ENCODE results near the gene ANKRD53. TPM values are rescaled to one million over a fixed set of nuclear protein-coding genes. Genes with fewer than 3 reads are reported as not detected.
"Not testable (repeated sequence)": the region's sequence is repeated elsewhere in the genome, so short reads cannot be mapped to it uniquely, and the experiment has no call there.

The ANKRD53 gene
- total and polyA plus RNA-seq, 5 donors, result 0.71 to 3.1 (median 1.1) TPM

DNA sequence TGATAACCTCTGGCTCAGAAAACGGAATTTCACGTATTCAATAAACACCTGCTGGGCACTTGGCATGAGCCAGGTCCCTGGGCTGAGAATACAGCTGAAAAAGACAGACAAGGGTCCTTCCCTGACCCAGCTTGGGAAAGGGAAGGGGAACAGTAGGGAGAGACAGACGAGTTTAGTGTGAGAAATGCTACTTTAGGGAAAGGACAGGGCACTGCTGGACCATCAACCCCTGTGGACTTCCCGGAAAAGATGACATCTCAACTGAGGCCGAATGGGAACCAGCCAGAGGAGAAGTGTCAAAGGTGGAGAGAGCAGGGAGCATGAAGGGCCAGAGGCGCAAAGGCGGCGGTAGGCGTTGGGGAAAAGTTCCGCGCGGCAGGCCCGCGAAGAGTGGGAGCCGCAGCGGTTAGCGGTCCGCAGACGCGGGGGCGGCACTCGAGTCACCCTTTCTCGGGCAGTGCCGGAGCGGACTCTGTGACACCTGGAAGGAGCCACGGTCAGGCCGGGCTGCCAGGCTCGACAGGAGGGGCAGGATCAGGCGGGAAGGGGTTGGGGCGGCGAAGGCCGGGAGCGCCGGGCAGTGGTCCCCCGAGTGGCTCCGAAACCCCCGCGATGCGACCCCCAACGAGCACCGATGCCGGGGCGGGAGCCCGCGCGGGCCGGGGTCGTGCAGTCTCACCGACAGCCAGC lies 15.7 kb downstream of the ANKRD53 start:
- intact Hi-C loops (cut with DNase I), result no loop called here
- peaks cover 9% of the 10 kb centered on the region for H3K4me1 ChIP-seq (ENCODE audit: control insufficient read depth, insufficient read depth, low read length)
- DNase-seq, result peak in 1 of 3 donors; percentile 32
- WGBS, result under 1% methylated on average over 49 of the region's 49 CpGs
- H3K4me3 ChIP-seq (ENCODE audit: low read length), result peak overlapping the region; percentile 86
- peak; percentile 25 to 30 for ATAC-seq
- H3K9me3 ChIP-seq (ENCODE audit: control insufficient read depth, low read length), result no peaks in the 10 kb centered on the region
- no peaks in the 10 kb centered on the region for H3K27me3 ChIP-seq (ENCODE audit: control insufficient read depth, insufficient read depth)
- peak overlapping the region; percentile 56 for H3K27ac ChIP-seq (ENCODE audit: low read length)

DNA sequence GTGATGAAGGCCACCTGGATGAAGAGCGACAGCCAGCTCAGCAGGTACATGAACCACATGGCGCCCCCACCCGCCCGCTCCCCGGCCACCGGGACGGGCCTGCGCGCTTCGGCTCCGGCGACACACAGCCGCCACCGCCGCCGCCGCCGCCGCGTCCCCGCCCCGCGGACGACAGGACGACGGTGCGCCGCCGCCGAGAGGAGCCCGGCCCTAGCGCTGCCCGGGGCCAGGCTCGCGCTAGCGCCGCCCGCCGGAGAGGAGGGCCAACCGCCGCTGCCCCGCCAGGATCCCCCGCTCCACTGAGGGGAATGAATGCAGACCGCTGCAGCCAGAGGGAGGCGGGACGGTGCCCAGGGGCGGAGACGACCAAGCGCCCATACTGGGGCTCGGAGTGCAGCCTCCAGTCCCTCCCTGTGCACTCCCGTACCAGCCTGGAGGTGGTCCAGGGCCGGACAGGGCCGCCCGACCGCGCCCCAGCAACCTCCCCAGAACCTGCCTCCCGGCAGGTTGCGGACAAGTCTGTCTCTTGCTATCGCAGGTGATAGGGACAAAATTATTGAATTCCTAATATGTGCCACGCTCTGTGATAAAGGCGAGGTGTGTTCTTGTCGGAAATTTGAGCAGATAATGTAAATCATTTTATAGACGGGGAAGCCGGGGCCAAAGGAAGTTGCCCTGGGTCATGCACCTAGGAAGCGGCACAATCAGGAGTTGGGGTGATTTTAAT lies 16.4 kb downstream of the ANKRD53 start, which contains the start of gene TEX261:
Gene TEX261 (minus strand): TSS at position 175 of the 727 bp plus-strand sequence. CDS start 116 bp downstream, at position 59.
- ATAC-seq (peak; percentile 98 to 99), DNase-seq (peak; percentile 91 to 97 (median 96))
- H3K27me3 ChIP-seq (ENCODE audit: control insufficient read depth, insufficient read depth), result no peaks in the 10 kb centered on the region
- intact Hi-C loops (cut with DNase I), result no loop called here
- no peaks in the 10 kb centered on the region for H3K9me3 ChIP-seq (ENCODE audit: control insufficient read depth, low read length)
- WGBS, result under 1% methylated on average over 65 of the region's 65 CpGs
- peak within 1 kb of the TSS; percentile 86 for H3K4me3 ChIP-seq (ENCODE audit: low read length)
- peak within 1 kb of the TSS; percentile 56 for H3K27ac ChIP-seq (ENCODE audit: low read length)
- H3K4me1 ChIP-seq (ENCODE audit: control insufficient read depth, insufficient read depth, low read length), result peaks cover 9% of the 10 kb centered on the region

DNA sequence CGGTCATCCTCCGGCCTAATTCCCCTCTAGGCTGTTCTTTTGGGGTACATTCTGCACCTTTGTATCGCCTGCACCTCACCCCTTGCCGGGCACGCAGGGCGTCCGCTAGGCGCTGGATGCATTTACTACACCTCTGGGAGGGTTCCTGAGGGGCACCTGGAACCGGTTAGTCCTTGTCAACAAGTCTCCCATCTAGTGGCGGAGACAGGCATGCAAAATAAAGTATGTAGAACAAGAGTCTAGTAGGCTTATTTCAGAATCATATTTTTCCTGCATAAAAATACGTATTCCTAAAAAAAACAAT lies 16.9 kb downstream of the ANKRD53 start:
- WGBS, result 2% methylated on average over 11 of the region's 11 CpGs
- H3K4me3 ChIP-seq (ENCODE audit: low read length), result peak overlapping the region; percentile 86
- no peak for DNase-seq
- H3K27me3 ChIP-seq (ENCODE audit: control insufficient read depth, insufficient read depth), result no peaks in the 10 kb centered on the region
- H3K9me3 ChIP-seq (ENCODE audit: control insufficient read depth, low read length), result no peaks in the 10 kb centered on the region
- intact Hi-C loops (cut with DNase I), result no loop called here
- peaks cover 9% of the 10 kb centered on the region for H3K4me1 ChIP-seq (ENCODE audit: control insufficient read depth, insufficient read depth, low read length)
- peak; percentile 17 to 27 for ATAC-seq
- H3K27ac ChIP-seq (ENCODE audit: low read length), result no peak overlapping the region

- H3K4me1 ChIP-seq (ENCODE audit: control insufficient read depth, insufficient read depth, low read length); H3K27ac ChIP-seq (ENCODE audit: low read length); H3K9me3 ChIP-seq (ENCODE audit: control insufficient read depth, low read length); DNase-seq; H3K4me3 ChIP-seq (ENCODE audit: low read length); H3K27me3 ChIP-seq (ENCODE audit: control insufficient read depth, insufficient read depth); intact Hi-C loops (cut with DNase I); ATAC-seq: not testable (repeated sequence)
- 83% methylated on average over 4 of the region's 4 CpGs for WGBS
Measured at GRCh38 chr2:70998885-70999284, 20.5 kb downstream of the ANKRD53 start.

- intact Hi-C loops (cut with DNase I), result no loop called here
- H3K4me3 ChIP-seq (ENCODE audit: low read length), result no peak overlapping the region
- no peaks in the 10 kb centered on the region for H3K4me1 ChIP-seq (ENCODE audit: control insufficient read depth, insufficient read depth, low read length)
- H3K27ac ChIP-seq (ENCODE audit: low read length), result no peak overlapping the region
- ATAC-seq (no peak), DNase-seq (no peak)
- no peaks in the 10 kb centered on the region for H3K9me3 ChIP-seq (ENCODE audit: control insufficient read depth, low read length)
- H3K27me3 ChIP-seq (ENCODE audit: control insufficient read depth, insufficient read depth), result no peaks in the 10 kb centered on the region
- 58% methylated on average over 2 of the region's 2 CpGs for WGBS
Measured at GRCh38 chr2:70999362-70999761, 20.9 kb downstream of the ANKRD53 start.

GRCh38 chr2:70999931-71000330 lies 21.5 kb downstream of the ANKRD53 start:
- H3K4me3 ChIP-seq (ENCODE audit: low read length); intact Hi-C loops (cut with DNase I): not testable (repeated sequence)
- WGBS, result 95% methylated on average over 10 of the region's 10 CpGs

DNA sequence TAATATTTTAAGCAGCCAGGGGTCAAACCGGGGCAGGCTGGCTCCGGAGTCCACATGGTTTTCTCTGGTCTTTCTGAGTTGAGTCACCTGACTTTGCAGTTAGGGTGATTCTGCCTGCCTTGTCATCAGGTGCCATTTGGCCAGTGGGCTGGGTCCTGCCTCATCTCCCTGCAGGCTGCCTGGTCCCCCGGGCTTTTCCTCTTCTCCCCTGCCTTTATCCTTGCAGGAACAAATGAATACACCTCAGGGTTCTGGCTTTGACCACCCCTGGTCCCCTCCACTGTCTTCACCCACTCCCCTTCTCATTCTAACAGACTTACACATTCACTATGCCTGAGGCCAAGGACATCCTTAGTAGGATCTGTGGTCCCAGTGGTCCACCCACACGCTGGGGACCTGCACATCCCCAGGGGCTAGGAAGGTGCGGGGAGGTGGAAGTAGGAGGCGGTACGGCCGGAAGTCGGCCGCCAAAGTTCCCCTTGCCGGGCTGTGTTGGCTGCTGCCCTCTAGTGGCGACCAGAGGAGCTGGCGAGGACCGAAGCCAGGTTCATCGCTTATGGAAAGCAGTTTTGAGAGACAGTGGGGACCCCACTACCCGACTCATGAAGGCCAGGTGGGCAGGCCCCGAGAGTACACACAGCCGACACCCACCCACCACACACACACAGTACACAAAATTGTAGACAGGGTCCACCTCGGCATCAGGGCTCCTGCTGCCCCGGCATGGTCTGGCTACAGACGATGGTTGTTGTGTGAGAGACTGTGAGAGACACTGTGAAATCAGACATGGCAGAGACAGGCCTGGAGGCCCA lies 22.6 kb downstream of the ANKRD53 start:
- intact Hi-C loops (cut with DNase I), result no loop called here
- no peaks in the 10 kb centered on the region for H3K4me1 ChIP-seq (ENCODE audit: control insufficient read depth, insufficient read depth, low read length)
- 24% methylated on average over 21 of the region's 21 CpGs for WGBS
- no peaks in the 10 kb centered on the region for H3K9me3 ChIP-seq (ENCODE audit: control insufficient read depth, low read length)
- H3K4me3 ChIP-seq (ENCODE audit: low read length), result no peak overlapping the region
- ATAC-seq (peak; percentile 71 to 75), DNase-seq (peak; percentile 75 to 89 (median 89))
- H3K27me3 ChIP-seq (ENCODE audit: control insufficient read depth, insufficient read depth), result no peaks in the 10 kb centered on the region
- no peak overlapping the region for H3K27ac ChIP-seq (ENCODE audit: low read length)

More at GRCh38 chr2:70999931-71000330, 21.5 kb downstream of the ANKRD53 start:
- ATAC-seq; H3K4me1 ChIP-seq (ENCODE audit: control insufficient read depth, insufficient read depth, low read length); H3K9me3 ChIP-seq (ENCODE audit: control insufficient read depth, low read length); H3K27ac ChIP-seq (ENCODE audit: low read length); H3K27me3 ChIP-seq (ENCODE audit: control insufficient read depth, insufficient read depth); DNase-seq: not testable (repeated sequence)

DNA sequence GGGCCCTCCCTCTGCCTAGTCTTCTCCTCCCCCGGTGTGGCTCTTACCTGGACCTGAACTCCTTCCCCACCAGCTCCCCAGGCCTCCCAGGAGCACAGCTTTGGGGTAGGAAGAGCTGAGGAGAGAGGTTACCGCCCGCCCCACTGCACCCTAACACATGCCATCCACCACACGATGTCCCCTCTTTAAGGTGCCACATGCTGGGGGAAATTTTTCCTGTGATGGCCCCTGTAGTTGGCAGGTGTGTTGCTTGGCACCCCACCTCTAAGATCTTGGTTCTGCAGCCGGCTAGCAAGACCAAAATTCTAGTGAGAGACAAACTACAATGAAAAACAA lies 23.1 kb downstream of the ANKRD53 start:
- Histone ChIP-seq H3K27ac (ENCODE audit: low read length) (no peak overlapping the region), H3K27me3 (ENCODE audit: control insufficient read depth, insufficient read depth) (no peaks in the 10 kb centered on the region), H3K4me1 (ENCODE audit: control insufficient read depth, insufficient read depth, low read length) (no peaks in the 10 kb centered on the region), H3K9me3 (ENCODE audit: control insufficient read depth, low read length) (no peaks in the 10 kb centered on the region), H3K4me3 (ENCODE audit: low read length) (no peak overlapping the region)
- intact Hi-C loops (cut with DNase I), result no loop called here
- WGBS, result 81% methylated on average over 5 of the region's 5 CpGs
- DNase-seq (no peak), ATAC-seq (no peak)

DNA sequence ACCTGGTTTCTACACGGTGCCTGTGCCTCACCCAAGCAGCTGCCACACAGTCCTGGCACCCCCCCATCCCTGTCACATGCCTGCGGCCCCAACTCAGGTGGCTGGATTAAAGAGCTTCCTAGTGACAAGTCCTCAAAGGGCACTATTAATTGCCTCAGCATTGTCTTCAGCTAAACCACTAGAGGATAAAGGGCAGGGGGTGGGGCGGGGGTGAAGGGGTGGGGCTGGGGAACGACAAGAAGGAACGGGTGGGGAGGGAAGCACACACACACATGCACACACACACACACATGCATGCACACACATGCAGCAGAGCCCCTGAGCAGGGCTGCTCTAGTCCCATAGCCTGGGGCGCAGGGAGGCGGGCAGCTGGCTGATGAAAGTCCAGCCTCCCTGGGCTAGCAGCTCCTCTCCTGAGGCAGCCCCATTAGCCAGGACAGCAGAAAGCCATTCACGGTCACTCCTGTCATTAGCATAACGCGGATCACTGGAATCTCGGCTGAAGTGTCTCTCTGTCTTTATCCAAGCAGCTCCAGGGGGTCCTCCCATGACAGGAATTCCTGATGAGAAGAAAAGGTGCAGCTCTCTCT lies 23.6 kb downstream of the ANKRD53 start:
- H3K4me3 ChIP-seq (ENCODE audit: low read length), result no peak overlapping the region
- WGBS, result 41% methylated on average over 11 of the region's 11 CpGs
- no peak for DNase-seq

GRCh38 chr2:71003396-71003795 lies 25.0 kb downstream of the ANKRD53 start:
- Histone ChIP-seq H3K9me3 (ENCODE audit: control insufficient read depth, low read length) (no peaks in the 10 kb centered on the region), H3K4me3 (ENCODE audit: low read length) (no peak overlapping the region), H3K27me3 (ENCODE audit: control insufficient read depth, insufficient read depth) (no peaks in the 10 kb centered on the region), H3K4me1 (ENCODE audit: control insufficient read depth, insufficient read depth, low read length) (no peaks in the 10 kb centered on the region), H3K27ac (ENCODE audit: low read length) (no peak overlapping the region)
- intact Hi-C loops (cut with DNase I), result no loop called here
- 81% methylated on average over 6 of the region's 6 CpGs for WGBS
- DNase-seq (no peak), ATAC-seq (no peak)

More for the DNA sequence above, 23.6 kb downstream of the ANKRD53 start:
- no peaks in the 10 kb centered on the region for H3K4me1 ChIP-seq (ENCODE audit: control insufficient read depth, insufficient read depth, low read length)
- H3K9me3 ChIP-seq (ENCODE audit: control insufficient read depth, low read length), result no peaks in the 10 kb centered on the region
- H3K27ac ChIP-seq (ENCODE audit: low read length), result no peak overlapping the region
- ATAC-seq, result no peak
- intact Hi-C loops (cut with DNase I), result no loop called here
- H3K27me3 ChIP-seq (ENCODE audit: control insufficient read depth, insufficient read depth), result no peaks in the 10 kb centered on the region

Measured in right cardiac atrium (tissue), 5 donors.